GM19023 (cell line): ENCODE results near the gene TTLL5.

Experiments used
- ATAC-seq: cut with Tn5 transposase; IDR thresholded peaks from one replicate; pipeline ENCODE4 v1.9.1; 2021; ENCODE audit warnings: mild to moderate bottlenecking, moderate library complexity; ENCODE audit not compliant: unreplicated experiment

Gene TTLL5

DNA sequence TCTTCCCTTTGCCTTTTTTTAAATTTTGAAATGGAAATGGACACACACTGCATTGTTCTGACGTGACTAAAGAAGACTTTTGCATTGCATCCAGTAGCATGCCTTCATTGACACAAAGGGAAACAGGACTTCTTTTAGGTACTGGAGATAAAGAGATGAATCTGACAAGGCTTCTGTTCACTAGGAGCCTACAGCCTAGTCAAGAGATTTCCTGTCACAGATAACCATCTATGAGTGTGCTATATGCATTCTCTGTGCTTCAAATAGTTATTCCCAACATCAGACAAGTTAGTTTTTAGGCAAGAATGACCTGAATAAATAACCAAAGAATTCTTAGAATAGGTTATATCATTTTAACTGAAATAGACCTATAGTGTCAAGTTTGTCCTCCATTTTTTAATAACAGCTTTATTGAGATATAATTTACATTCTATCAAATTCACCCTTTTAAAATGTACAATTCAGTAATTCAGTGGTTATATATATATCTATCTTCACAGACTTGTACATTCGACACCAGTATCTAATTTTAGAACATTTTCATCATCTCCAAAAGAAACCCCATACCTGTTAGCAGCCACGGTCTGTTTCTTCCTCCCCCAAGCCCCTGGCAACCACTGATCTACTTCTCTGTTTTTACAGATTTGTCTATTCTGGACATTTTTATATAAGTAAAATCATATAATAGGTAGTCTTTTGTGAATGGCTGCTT, 122.7 kb downstream of the TTLL5 start:
- no peak for ATAC-seq

DNA sequence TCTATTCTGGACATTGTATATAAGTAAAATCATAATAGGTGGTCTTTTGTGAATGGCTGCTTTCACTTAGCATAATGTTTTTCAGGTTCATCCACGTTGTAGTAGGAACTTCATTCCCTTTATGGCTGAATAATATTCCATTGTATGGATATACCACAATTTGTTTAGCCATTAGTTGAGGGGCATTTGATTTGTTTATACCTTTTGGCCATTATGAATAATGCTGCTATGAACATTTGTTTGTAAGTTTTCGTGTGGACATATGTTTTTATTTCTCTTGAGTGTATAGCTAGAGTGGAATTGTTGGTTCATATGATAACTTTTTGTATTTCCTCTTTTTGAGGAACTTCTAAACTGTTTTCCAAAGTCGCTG, 123.3 kb downstream of the TTLL5 start:
- no peak for ATAC-seq

- no peak for ATAC-seq
Measured at GRCh38 chr14:75793806-75794205, 132.8 kb downstream of the TTLL5 start.

GRCh38 chr14:75794615-75795038, 133.6 kb downstream of the TTLL5 start:
- no peak for ATAC-seq

GRCh38 chr14:75800792-75801191, 139.7 kb downstream of the TTLL5 start:
- no peak for ATAC-seq

DNA sequence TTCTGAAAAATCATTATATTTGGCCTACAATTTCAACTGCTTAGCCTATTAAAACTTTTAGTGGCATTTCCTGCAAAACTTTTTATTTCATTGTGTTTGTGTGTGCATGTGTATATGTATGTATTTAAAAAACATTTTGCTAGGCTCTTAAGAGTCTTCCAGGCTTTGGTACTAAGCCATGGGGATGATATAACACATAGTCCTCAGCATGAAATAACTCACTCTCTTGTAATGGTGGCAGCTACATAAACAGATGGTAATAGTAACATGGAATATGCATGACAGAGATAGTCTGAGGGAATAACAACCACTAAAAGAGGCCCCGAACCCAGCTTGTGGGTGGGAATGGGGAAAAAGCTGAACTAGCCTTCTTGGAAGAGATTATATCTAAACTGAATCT, 141.4 kb downstream of the TTLL5 start:
- no peak for ATAC-seq

- ATAC-seq: no peak
Measured at GRCh38 chr14:75803765-75804164, 142.7 kb downstream of the TTLL5 start.

GRCh38 chr14:75804570-75805275, 143.7 kb downstream of the TTLL5 start:
- ATAC-seq: no peak

GRCh38 chr14:75805646-75806045, 144.6 kb downstream of the TTLL5 start:
- no peak for ATAC-seq

- no peak for ATAC-seq
Measured at GRCh38 chr14:75806352-75806832, 145.3 kb downstream of the TTLL5 start.

DNA sequence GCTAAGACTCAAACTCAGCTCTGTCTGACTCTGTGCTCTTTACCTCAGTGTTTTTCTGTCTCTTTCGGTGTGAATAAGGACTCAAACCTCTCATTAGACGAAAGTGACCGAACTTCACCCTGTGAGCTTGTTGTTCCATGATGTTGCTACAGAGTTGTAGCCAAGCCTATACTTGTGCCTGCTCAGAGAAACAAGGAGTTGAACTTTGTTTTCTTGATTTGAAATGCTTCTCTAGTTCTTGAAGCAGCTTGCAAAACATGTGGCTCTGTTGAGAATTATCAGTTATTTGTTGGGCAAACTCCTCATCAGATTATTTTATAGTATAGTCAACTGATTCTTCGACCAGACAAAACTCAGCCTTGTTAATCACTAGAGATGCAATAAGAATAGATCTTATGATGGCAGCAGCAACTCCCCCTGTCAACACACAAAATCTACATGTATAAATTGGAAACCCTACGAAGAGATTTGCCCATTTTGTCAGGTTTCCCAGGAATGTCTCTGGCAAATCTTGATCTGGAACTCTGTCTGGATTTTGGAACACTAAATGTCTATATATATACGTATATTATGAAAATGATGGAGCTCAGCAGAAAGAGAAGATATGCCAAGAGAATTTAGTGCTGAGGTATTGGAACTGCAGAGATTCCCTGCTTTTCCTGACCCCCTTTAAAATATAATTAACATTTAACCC, 146.8 kb downstream of the TTLL5 start:
- ATAC-seq: no peak

GRCh38 chr14:75811136-75811829, 150.2 kb downstream of the TTLL5 start:
- ATAC-seq: no peak

- ATAC-seq: no peak
Measured at GRCh38 chr14:75811872-75812499, 150.9 kb downstream of the TTLL5 start.

- no peak for ATAC-seq
Measured at GRCh38 chr14:75812622-75813021, 151.6 kb downstream of the TTLL5 start.

DNA sequence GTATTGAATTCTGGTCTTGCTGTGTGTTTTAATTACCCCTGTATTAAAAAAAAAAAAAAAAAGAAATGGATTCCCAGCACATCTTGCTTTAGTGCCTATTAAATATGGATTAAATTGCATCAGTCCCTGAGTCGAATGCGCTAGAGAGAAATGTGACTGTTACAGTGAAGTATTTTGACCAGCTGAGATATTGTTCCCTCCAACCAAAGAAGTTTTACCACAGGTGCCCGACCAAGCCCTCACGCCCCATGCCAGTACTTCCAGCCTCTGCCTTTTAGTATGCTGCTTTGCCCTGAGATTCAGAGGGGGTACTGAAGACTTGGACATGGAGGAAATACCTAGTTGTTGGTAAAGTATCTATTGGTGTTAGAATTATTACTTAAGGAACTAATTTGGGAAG, 159.7 kb downstream of the TTLL5 start:
- ATAC-seq: no peak

GRCh38 chr14:75821831-75822521, 160.9 kb downstream of the TTLL5 start:
- no peak for ATAC-seq

DNA sequence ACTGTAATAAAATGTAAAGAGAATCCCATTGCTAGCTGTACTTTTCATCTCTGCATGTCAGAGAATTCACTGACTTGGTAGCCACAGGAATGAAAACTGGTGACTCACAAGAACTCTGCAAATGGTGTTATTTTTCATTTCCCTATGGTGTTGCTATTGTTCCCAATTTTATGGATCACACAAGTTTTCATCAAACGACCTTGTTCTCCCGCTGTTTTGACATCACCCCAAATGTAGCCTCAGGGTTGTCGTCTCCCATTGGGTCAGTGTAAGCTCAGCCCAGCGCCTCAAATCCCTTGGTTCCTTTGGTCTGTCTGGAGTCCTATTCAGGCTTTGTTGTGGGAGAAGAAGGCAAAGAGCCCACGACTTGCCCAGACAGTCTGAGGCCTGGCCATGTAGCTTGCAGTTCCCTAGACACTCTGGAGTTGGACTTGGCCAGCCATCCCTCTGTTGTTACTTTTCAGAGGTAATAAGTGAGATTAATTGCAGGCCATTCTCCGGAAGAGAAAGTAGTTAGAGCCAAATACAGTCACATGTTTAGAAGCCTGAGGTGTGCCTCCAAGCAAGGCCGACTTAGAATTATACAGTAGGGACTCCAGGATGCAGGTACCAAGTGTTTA, 161.6 kb downstream of the TTLL5 start:
- ATAC-seq: no peak

- ATAC-seq: no peak
Measured at GRCh38 chr14:75823334-75823733, 162.3 kb downstream of the TTLL5 start.

DNA sequence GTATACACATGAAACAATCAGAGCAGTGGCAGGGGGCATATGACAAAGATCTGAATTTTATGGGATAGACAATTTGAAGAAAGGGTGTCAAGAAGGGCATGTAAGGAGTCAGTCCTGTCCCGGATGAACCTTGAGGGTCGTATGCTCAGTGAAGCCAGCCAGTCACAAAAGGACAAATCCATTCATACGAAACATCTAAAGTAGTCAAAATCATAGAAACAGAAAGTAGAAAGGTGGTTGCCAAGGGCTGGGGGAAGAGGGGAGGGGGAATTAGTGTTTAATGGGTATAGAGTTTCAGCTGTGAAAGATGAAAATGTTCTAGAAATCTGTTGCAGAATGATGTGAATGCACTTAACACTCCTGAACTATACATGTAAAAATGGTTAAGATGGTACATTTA, 163.3 kb downstream of the TTLL5 start:
- no peak for ATAC-seq

GRCh38 chr14:75825147-75825592, 164.1 kb downstream of the TTLL5 start:
- ATAC-seq: no peak
